ENCODE data around the gene SULT6B1. TPM values are rescaled to one million over a fixed set of nuclear protein-coding genes. Genes with fewer than 3 reads are reported as not detected.

Gene SULT6B1
- total and polyA plus RNA-seq, 2 donors (not counting 3 experiments of a cell fraction or from before 2014, with no cell fraction given) = not detected

GRCh38 chr2:37211939-37212338 lies 23.5 kb upstream of the SULT6B1 start:
- Histone ChIP-seq H3K36me3 (ENCODE audit: control insufficient read depth in 2 of 2, extremely low read depth in 1 of 2, insufficient read depth in 2 of 2, low read length in 2 of 2) (peaks cover 2 to 20% of the 10 kb centered on the region in 2 experiments), H4K20me1 (replicated peaks; ENCODE audit: control insufficient read depth, extremely low read depth, insufficient read depth, low read length) (no peaks in the 10 kb centered on the region), H3K4me2 (ENCODE audit: insufficient read depth, low read length) (no peak overlapping the region), H3K79me2 (ENCODE audit: control insufficient read depth, insufficient read depth, low read length) (peaks cover 25% of the 10 kb centered on the region), H3K27me3 (ENCODE audit: control insufficient read depth in 2 of 2, insufficient read depth in 2 of 2, low read length in 2 of 2) (no peaks in the 10 kb centered on the region), H3K9ac (replicated peaks; ENCODE audit: extremely low read depth, insufficient read depth, low read length) (no peak overlapping the region), H2AFZ (ENCODE audit: low read depth, low read length) (no peak overlapping the region), H3K4me1 (ENCODE audit: control insufficient read depth, extremely low read depth, insufficient read depth, low read length) (no peaks in the 10 kb centered on the region), H3K27ac (ENCODE audit: insufficient read depth, low read depth, low read length) (no peak overlapping the region), H3K9me1 (replicated peaks; ENCODE audit: control insufficient read depth, extremely low read depth, insufficient read depth, low read length) (no peaks in the 10 kb centered on the region), H3K9me3 (replicated peaks; ENCODE audit: control insufficient read depth, insufficient read depth, low read length) (no peaks in the 10 kb centered on the region), H3K4me3 (replicated peaks in 1 of 3; ENCODE audit: insufficient read depth in 1 of 3, low read depth in 1 of 3, low read length in 3 of 3) (no peak overlapping the region)
- no peak for TF ChIP-seq FOS (IDR thresholded peaks at IDR 0.05; ENCODE audit: borderline replicate concordance, insufficient read depth, low read length)
- TF ChIP-seq POLR2A (IDR thresholded peaks at IDR 0.05; ENCODE audit: low read depth, low read length) = no peak
- no peak for TF ChIP-seq CTCF (IDR thresholded peaks at IDR 0.05; ENCODE audit: extremely low read depth in 1 of 2, insufficient read depth in 1 of 2, low read depth in 1 of 2, low read length in 2 of 2)
- TF ChIP-seq MAX (IDR thresholded peaks at IDR 0.05; ENCODE audit: insufficient read depth, insufficient read length) = no peak
- TF ChIP-seq GATA2 (IDR thresholded peaks at IDR 0.05; ENCODE audit: insufficient read depth, insufficient read length, low read depth, low read length) = no peak
- TF ChIP-seq POLR2AphosphoS5 (IDR thresholded peaks at IDR 0.05; ENCODE audit: insufficient read depth, low read depth, low read length) = no peak
- TF ChIP-seq MYC (IDR thresholded peaks at IDR 0.05; ENCODE audit: low read depth, low read length) = no peak
- no peak for TF ChIP-seq JUN (IDR thresholded peaks at IDR 0.05; ENCODE audit: borderline replicate concordance, insufficient read depth, insufficient read length, low read depth)
- TF ChIP-seq EZH2 (IDR thresholded peaks at IDR 0.05; ENCODE audit: borderline replicate concordance, low read depth, low read length, severe bottlenecking) = no peak
- ChIA-PET POLR2A (interaction anchor here (0.6 kb wide), 1 partner anchor 87 kb away, joined by 3 read pairs; no protein-coding TSS in a partner anchor), CTCF (interaction anchor here (1.0 to 1.4 kb wide), 4 partner anchors 8 to 43 kb away, joined by 3 to 5 read pairs (median 4); no protein-coding TSS in a partner anchor)
- FAIRE-seq = no peak
- dilution Hi-C loops (cut with MboI; ENCODE audit: extremely low pct_ligation_motif_present, low sequenced_read_pairs) = no loop called here
- BruUV-seq (replicated peaks) = no TSS peak
- no peak for DNase-seq (ENCODE audit: low read depth, low spot score)
- intact Hi-C loops (cut with micrococcal nuclease) = no loop called here
